HepG2 (cell line): ENCODE data around the gene ART5. TPM values are rescaled to one million over a fixed set of nuclear protein-coding genes. Genes with fewer than 3 reads are reported as not detected.

Experiments used
- ATAC-seq: fragments of 200-7000 bp; cut with Tn5 transposase; 3 replicates; pipeline ENCODE4 v1.9.1; 2020; ENCODE audit warnings: mild to moderate bottlenecking, moderate library complexity
- BruUV-seq: library from RNA; stranded (reverse); fragments of 400-500 nt; replicated peaks from 2 replicates; lab custom pipeline; 2021; lab: Mats Ljungman, UMichigan
- CTCF ChIA-PET: fragments of 300-600 bp; formaldehyde crosslinking; extraction: SDS; loops from one replicate; lab custom pipeline; 2021; ENCODE audit warnings: low total read pairs, inconsistent platforms, low intra/inter-chr PET ratio; lab: Yijun Ruan, JAX
- POLR2A ChIA-PET: fragments of 350-600 bp; sonication (Branson Sonifier 250); formaldehyde crosslinking; loops from one replicate; lab custom pipeline; 2020; ENCODE audit warnings: antibody characterized with exemption, inconsistent platforms; lab: Yijun Ruan, JAX
- DNase-seq: peaks from one replicate; pipeline ENCODE4 v3.0.0-alpha.2; 2015; ENCODE audit warnings: low spot score
- FAIRE-seq: peaks from 3 replicates; lab custom pipeline; 2011; peaks lifted over from hg19 to GRCh38; lab: Jason Lieb, UNC
- H2AFZ ChIP-seq: one replicate; pipeline ENCODE4 v1.6.1; 2011; ENCODE audit warnings: low read length, inconsistent platforms
- H3K27ac ChIP-seq: fragments of 300-600 bp; 3 replicates; pipeline ENCODE4 v1.8.0; 2011; ENCODE audit warnings: mixed run types, mild to moderate bottlenecking, mixed read lengths, low read length, inconsistent platforms; ENCODE audit not compliant: insufficient read depth; ENCODE audit errors: extremely low read length
- H3K27me3 ChIP-seq, 2 experiments: fragments of 200-600 bp in 1 of 2; 2 replicates in 1 of 2; 3 replicates in 1 of 2; pipeline versions ENCODE4 v1.6.0 to v1.8.0; 2011; ENCODE audit warnings: low read length in 2 of 2, mild to moderate bottlenecking in 2 of 2, moderate library complexity in 2 of 2, inconsistent platforms in 1 of 2; ENCODE audit not compliant: insufficient read depth in 2 of 2, control insufficient read depth in 1 of 2
- H3K36me3 ChIP-seq, 2 experiments: fragments of 200-600 bp in 1 of 2; replicated peaks in 1 of 2; 2 replicates in 1 of 2; 3 replicates in 1 of 2; pipeline versions ENCODE4 v1.5.1 to v1.8.0; 2011; ENCODE audit warnings: low read length in 2 of 2, inconsistent platforms in 1 of 2; ENCODE audit not compliant: insufficient read depth in 2 of 2, control insufficient read depth in 1 of 2
- H3K4me1 ChIP-seq: 2 replicates; pipeline ENCODE4 v1.5.1; 2012; ENCODE audit warnings: low read length, inconsistent platforms; ENCODE audit not compliant: insufficient read depth
- H3K4me2 ChIP-seq: 2 replicates; pipeline ENCODE4 v1.6.0; 2011; ENCODE audit warnings: low read depth, low read length, inconsistent platforms
- H3K4me3 ChIP-seq, 3 experiments: fragments of 200-600 bp in 1 of 3; sonication (generic), shearing (Covaris generic) in 1 of 3; replicated peaks in 1 of 3; 2 replicates each; pipeline ENCODE4 v1.5.1; 2011 to 2016; ENCODE audit warnings: low read length in 3 of 3, inconsistent platforms in 2 of 3, low read depth in 2 of 3, mild to moderate bottlenecking in 2 of 3, control low read depth in 1 of 3, mixed read lengths in 1 of 3; ENCODE audit not compliant: insufficient read depth in 1 of 3
- H3K79me2 ChIP-seq: one replicate; pipeline ENCODE4 v1.6.1; 2011; ENCODE audit warnings: low read length, inconsistent platforms; ENCODE audit not compliant: insufficient read depth
- H3K9ac ChIP-seq: 2 replicates; pipeline ENCODE4 v1.6.0; 2011; ENCODE audit warnings: mild to moderate bottlenecking, low read depth, low read length, inconsistent platforms; ENCODE audit not compliant: insufficient read depth
- H3K9me3 ChIP-seq: 2 replicates; pipeline ENCODE4 v1.5.1; 2012; ENCODE audit warnings: mild to moderate bottlenecking, low read length
- H4K20me1 ChIP-seq: 2 replicates; pipeline ENCODE4 v1.6.0; 2011; ENCODE audit warnings: inconsistent platforms, mild to moderate bottlenecking, low read length, moderate library complexity; ENCODE audit not compliant: insufficient read depth
- MYC ChIP-seq: sonication (generic); formaldehyde crosslinking; IDR thresholded peaks from 2 replicates; pipeline ENCODE4 v1.9.0; 2021; ENCODE audit warnings: missing genetic modification reagents, borderline replicate concordance
- PCBP1 ChIP-seq: fragments of 200-400 bp; formaldehyde crosslinking; IDR thresholded peaks from 2 replicates; pipeline ENCODE4 v1.6.1; 2017; ENCODE audit warnings: mild to moderate bottlenecking, low read depth, low read length, borderline replicate concordance
- SIX4 ChIP-seq: sonication (generic); formaldehyde crosslinking; IDR thresholded peaks from 2 replicates; pipeline ENCODE4 v1.4.0; 2020; ENCODE audit warnings: missing genetic modification reagents
- ZNF503 ChIP-seq: sonication (generic); formaldehyde crosslinking; IDR thresholded peaks from 2 replicates; pipeline ENCODE4 v1.4.0; 2020; ENCODE audit warnings: missing genetic modification reagents
- ZNF510 ChIP-seq: sonication (generic); formaldehyde crosslinking; IDR thresholded peaks from 2 replicates; pipeline ENCODE4 v1.4.0; 2020; ENCODE audit warnings: low read depth, mild to moderate bottlenecking, missing genetic modification reagents
- WGBS: methylation state at CpG from one replicate; pipeline ENCODE4 v1.1.6; 2017; ENCODE audit warnings: low lambda C conversion rate; 5-methylcytosine and 5-hydroxymethylcytosine counted together
- in situ Hi-C: cut with HindIII; loops from 2 replicates; pipeline ENCODE4 v1.10.0; 2017; ENCODE audit warnings: low pct_unique_long_range_greater_than_20kb; ENCODE audit not compliant: extremely low pct_ligation_motif_present
- intact Hi-C: fragments of 100-400 bp; cut with micrococcal nuclease; formaldehyde crosslinking; loops from one replicate; pipeline ENCODE4 v1.10.0; 2022; ENCODE audit not compliant: unreplicated experiment
- polyA plus RNA-seq, 8 experiments: library from polyadenylated mRNA; depleted of rRNA in 3 of 8; stranded (reverse) in 7 of 8; unstranded in 1 of 8; fragments of >200 nt; fragmentation: Illumina TruSeq in 4 of 8; extraction: Trizol in 4 of 8; gene quantifications; 2 replicates each; pipeline versions ENCODE4 v1.2.1 to v1.2.3, GENCODE V29; 2011 to 2016; ENCODE audit warnings: low read depth in 4 of 8, missing spikeins in 1 of 8, mixed read lengths in 1 of 8; ENCODE audit not compliant: insufficient read depth in 1 of 8
- total RNA-seq, 5 experiments: library from RNA; depleted of rRNA; stranded (reverse); fragments of >200 nt; fragmentation: Illumina TruSeq; extraction: Trizol; gene quantifications; 2 replicates each; pipeline ENCODE4 v1.2.3, GENCODE V29; 2016; ENCODE audit warnings: low read depth in 1 of 5
- TF ChIP-seq, protein P1 (sequence below): sonication (generic); formaldehyde crosslinking; IDR thresholded peaks from 2 replicates; pipeline ENCODE4 v1.4.0; 2020; ENCODE audit warnings: low read depth, missing genetic modification reagents
- TF ChIP-seq, protein P2 (sequence below): sonication (generic); formaldehyde crosslinking; IDR thresholded peaks from 2 replicates; pipeline ENCODE4 v1.8.1; 2023; ENCODE audit warnings: mild to moderate bottlenecking, moderate library complexity, missing genetic modification reagents

Gene ART5
- total and polyA plus RNA-seq, 2 of the 13 experiments (the other 11 are each of a cell fraction or from before 2014, with no cell fraction given), result 0.55 to 0.93 TPM

GRCh38 chr11:3623767-3624458 lies 17.9 kb downstream of the ART5 start (continued):
- no peak for TF ChIP-seq ZNF503 (CRISPR knock-in tag)
- TF ChIP-seq, protein P1, sequence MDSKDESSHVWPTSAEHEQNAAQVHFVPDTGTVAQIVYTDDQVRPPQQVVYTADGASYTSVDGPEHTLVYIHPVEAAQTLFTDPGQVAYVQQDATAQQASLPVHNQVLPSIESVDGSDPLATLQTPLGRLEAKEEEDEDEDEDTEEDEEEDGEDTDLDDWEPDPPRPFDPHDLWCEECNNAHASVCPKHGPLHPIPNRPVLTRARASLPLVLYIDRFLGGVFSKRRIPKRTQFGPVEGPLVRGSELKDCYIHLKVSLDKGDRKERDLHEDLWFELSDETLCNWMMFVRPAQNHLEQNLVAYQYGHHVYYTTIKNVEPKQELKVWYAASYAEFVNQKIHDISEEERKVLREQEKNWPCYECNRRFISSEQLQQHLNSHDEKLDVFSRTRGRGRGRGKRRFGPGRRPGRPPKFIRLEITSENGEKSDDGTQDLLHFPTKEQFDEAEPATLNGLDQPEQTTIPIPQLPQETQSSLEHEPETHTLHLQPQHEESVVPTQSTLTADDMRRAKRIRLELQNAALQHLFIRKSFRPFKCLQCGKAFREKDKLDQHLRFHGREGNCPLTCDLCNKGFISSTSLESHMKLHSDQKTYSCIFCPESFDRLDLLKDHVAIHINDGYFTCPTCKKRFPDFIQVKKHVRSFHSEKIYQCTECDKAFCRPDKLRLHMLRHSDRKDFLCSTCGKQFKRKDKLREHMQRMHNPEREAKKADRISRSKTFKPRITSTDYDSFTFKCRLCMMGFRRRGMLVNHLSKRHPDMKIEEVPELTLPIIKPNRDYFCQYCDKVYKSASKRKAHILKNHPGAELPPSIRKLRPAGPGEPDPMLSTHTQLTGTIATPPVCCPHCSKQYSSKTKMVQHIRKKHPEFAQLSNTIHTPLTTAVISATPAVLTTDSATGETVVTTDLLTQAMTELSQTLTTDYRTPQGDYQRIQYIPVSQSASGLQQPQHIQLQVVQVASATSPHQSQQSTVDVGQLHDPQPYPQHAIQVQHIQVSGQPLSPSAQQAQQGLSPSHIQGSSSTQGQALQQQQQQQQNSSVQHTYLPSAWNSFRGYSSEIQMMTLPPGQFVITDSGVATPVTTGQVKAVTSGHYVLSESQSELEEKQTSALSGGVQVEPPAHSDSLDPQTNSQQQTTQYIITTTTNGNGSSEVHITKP, result no peak
- no peak for TF ChIP-seq ZNF510
- TF ChIP-seq PCBP1, result no peak
- TF ChIP-seq SIX4 (CRISPR knock-in tag), result no peak

- FAIRE-seq (no peak), ATAC-seq (no peak), DNase-seq (no peak)
- no peak overlapping the region for H3K9ac ChIP-seq
- H3K4me1 ChIP-seq, result no peaks in the 10 kb centered on the region
- 49% methylated on average over 5 of the region's 5 CpGs for WGBS
- no TSS peak for BruUV-seq
- intact Hi-C loops, result no loop called here
- H3K27me3 ChIP-seq, result peaks cover 1 to 12% of the 10 kb centered on the region in 2 experiments; a peak in 1 of 5 replicates
- no peaks in the 10 kb centered on the region for H3K9me3 ChIP-seq
- in situ Hi-C loops, result no loop called here
- H3K27ac ChIP-seq, result no peak overlapping the region
- H3K4me3 ChIP-seq, result no peak overlapping the region
- no peaks in the 10 kb centered on the region for H3K79me2 ChIP-seq
- H3K36me3 ChIP-seq, result no peaks in the 10 kb centered on the region
- no peak overlapping the region for H3K4me2 ChIP-seq
- ChIA-PET CTCF (no interaction called here), POLR2A (no interaction called here)
- H4K20me1 ChIP-seq, result no peaks in the 10 kb centered on the region
- no peak overlapping the region for H2AFZ ChIP-seq
- TF ChIP-seq, protein P2, sequence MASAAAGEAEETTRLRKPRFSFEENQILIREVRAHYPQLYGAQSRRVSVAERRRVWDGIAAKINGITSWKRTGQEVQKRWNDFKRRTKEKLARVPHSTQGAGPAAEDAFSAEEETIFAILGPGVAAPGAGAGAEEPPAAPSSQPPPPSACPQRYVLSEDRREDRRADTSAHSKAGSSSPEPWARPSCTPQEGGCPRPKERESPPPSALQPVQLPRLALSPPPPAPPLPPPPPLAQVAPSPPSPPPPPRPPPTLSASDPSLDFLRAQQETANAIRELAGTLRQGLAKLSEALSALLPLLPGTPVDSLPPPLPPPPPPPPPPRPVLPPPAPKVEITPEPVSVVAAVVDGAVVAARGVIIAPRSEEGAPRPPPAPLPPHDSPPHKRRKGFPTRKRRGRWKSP (CRISPR knock-in tag), result no peak
- no peak for TF ChIP-seq MYC
Measured at GRCh38 chr11:3623121-3623520, 18.7 kb downstream of the ART5 start.
